ENCODE results near the gene RGPD6. TPM values are rescaled to one million over a fixed set of nuclear protein-coding genes. Genes with fewer than 3 reads are reported as not detected.
"Not testable (repeated sequence)": the region's sequence is repeated elsewhere in the genome, so short reads cannot be mapped to it uniquely, and the experiment has no call there.

The RGPD6 gene
- total RNA-seq, 2 donors from 2014 or later: 28.3 to 63.3 TPM

DNA sequence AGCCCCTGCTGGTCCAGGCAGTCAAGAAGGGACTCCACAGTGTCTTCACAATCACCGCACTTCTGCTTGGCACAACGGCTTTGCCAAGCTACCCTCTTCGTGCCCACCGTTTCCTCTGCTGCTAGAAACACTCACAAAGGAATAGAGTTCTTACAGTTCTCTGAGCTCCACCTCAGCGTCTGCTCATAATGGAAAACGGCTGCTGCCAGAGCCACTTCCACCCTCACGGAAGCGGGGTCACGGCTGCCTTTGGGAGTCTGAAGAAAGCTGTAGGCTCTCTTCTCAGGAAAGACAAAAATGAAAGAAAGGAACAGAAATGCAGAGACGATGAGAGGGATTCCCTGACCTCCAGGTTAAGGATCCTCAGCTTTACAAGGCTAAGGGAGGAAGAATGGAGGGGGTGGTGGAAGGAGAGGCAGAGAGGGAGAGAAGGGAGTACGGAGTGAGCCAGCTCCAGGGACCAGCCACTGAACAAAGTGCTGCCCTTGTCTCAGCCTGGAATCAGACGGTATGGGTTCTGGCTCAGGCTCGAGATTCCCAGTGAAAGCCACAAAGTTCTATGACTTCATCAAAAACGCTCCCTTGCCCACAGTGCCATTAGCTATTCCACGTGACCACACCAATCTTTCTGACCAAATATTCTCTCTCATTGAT lies 12.8 kb upstream of the RGPD6 start:
- intact Hi-C loops (cut with DNase I); H3K4me1 ChIP-seq; H3K27ac ChIP-seq; H3K9me3 ChIP-seq; DNase-seq; H3K4me3 ChIP-seq; H3K36me3 ChIP-seq (replicated peaks in 1 of 2; ENCODE audit: insufficient read depth in 1 of 2, low read depth in 2 of 2); H3K27me3 ChIP-seq: not testable (repeated sequence)
- no CpG with 5 or more reads among the region's 15 CpGs for WGBS, 2 donors
- peak; percentile 17 for ATAC-seq

DNA sequence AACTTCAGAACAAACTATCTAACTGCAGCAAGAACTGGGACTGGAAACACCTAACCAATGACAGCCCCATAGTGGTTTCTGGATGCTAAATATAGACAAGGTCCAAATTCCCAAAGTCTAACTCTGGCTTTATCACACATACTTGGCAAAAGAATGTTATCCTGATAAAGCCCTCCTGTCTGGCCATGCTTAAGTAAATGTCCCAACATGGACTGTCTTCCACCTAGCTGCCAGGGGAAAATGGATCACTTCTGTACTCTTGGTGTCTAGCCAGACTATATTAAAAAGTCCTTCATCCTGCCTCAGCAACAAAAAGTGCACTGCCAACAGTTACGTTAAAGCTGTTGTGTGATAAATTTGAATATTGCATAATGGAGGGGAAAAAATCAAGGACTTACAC lies 11.5 kb upstream of the RGPD6 start:
- DNase-seq; H3K9me3 ChIP-seq; H3K36me3 ChIP-seq (replicated peaks in 1 of 2; ENCODE audit: insufficient read depth in 1 of 2, low read depth in 2 of 2); H3K4me1 ChIP-seq; H3K27me3 ChIP-seq; intact Hi-C loops (cut with DNase I); H3K27ac ChIP-seq; H3K4me3 ChIP-seq: not testable (repeated sequence)
- no CpG with 5 or more reads among the region's 1 CpG for WGBS, 2 donors
- peak; percentile 80 for ATAC-seq

DNA sequence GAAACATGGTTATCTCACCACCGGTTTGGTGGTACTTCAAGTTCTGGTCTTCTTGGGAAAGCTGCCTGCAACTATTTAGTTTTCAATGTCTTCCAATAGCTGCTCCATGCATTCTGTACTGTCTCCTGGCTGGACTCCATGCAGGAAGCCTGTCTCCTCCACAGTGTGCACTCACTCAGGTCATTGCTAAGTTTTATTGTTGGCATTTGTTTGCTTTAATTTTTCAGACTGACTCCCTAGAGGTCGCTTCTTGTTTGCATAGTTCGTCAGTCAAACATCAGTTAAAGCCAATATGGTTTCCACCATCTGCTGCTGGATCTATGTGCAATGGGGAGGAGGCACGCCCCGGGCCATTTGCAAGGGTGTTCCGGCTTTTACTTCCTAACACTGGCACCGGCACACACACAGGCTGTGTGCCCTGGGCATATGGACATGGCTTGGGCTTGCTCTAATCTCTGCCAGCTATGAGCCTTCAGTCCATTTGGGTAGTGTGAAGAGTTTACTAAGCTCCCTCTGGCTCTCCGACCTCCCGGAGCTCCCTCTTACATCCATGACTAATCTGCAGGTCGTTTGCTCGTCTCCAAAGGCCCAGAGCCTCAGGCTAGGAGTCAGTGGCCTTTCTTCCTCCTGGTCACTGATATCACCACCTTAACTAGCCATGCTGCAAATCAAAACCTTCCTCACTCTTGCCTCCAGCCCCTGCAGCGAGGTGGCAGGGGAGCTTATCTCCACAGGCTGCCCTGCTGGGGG lies 2.4 kb upstream of the RGPD6 start:
- H3K27ac ChIP-seq; H3K4me1 ChIP-seq; ATAC-seq; H3K9me3 ChIP-seq; H3K4me3 ChIP-seq; H3K36me3 ChIP-seq (replicated peaks in 1 of 2; ENCODE audit: insufficient read depth in 1 of 2, low read depth in 2 of 2); intact Hi-C loops (cut with DNase I); H3K27me3 ChIP-seq; DNase-seq: not testable (repeated sequence)
- no CpG with 5 or more reads among the region's 12 CpGs for WGBS, 2 donors

DNA sequence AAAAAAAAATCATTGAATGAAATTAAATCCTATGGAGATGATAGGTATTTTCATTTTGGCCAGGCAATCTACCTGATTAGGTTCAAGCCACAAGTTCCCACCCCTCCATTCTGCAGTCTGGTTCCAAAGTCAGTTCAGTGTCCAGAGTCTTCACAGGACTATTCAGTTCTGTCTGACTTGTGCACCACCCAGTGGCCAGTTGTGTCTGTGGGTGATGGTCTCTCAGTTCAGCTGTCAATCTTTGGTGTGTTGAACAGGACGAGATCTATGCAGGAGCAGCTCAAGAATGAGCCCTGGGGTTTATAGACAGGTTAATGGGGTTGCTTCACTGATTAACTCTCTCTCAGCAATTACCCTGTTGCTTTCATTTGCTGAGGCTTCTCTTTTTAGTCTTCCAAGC lies 1.4 kb upstream of the RGPD6 start:
- H3K4me3 ChIP-seq; H3K27ac ChIP-seq; H3K9me3 ChIP-seq; H3K36me3 ChIP-seq (replicated peaks in 1 of 2; ENCODE audit: insufficient read depth in 1 of 2, low read depth in 2 of 2); DNase-seq; intact Hi-C loops (cut with DNase I); H3K27me3 ChIP-seq; ATAC-seq; H3K4me1 ChIP-seq: not testable (repeated sequence)
- WGBS, 2 donors: no CpG with 5 or more reads among the region's 1 CpG

DNA sequence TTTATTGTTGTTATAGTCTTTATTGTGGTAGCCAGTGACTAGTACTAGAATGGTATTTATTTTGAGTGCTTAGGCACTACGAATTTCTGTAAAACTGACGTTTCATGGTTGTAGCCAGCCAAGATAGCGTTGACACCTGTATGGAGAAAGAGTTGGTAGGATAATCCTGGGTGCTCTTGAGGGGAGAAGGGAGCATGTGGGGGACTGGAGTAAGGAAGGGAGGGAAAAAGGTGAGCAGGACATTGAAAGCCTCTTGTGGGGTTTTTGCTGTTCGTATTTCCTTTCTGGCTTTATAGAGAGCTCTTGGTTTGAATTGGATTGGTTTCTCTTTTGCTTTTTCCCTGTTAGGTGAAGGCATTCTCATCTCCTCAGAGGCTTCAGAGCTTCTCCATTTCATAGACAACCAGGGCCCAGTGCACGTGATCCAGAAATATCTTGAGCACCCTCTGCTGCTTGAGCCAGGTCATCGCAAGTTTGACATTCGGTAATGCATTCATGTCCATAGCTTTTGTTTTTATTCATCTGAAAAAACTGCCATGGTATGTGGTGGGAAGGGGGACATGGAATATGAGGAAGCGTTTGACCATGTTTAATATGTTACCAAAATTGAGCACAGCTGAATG lies 77.2 kb downstream of the RGPD6 start:
- H3K4me1 ChIP-seq; H3K27ac ChIP-seq; H3K36me3 ChIP-seq (replicated peaks in 1 of 2; ENCODE audit: insufficient read depth in 1 of 2, low read depth in 2 of 2); intact Hi-C loops (cut with DNase I); H3K27me3 ChIP-seq; H3K9me3 ChIP-seq; H3K4me3 ChIP-seq; DNase-seq: not testable (repeated sequence)
- no CpG with 5 or more reads among the region's 8 CpGs for WGBS, 2 donors
- ATAC-seq: peak; percentile 87

DNA sequence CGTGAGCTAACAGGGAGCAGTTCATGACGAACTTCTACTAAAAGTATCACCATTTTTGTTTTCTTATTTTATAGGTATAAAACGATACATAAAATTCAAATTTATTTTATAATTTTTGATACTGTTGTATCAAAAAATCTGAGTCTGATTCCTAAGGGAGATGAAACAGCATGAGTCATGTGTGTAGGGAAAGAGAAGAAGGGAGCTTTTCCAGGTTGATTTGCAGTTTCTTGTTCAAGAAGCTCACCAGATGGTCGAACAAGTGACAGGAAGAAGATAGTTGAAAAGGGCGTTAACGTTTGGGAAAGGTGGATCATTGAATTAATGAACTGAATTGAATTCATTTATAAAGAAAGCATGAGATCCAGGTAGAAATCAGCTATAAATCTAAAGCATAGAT lies 81.0 kb downstream of the RGPD6 start:
- DNase-seq; H3K27ac ChIP-seq; H3K27me3 ChIP-seq; H3K4me3 ChIP-seq; intact Hi-C loops (cut with DNase I); ATAC-seq; H3K36me3 ChIP-seq (replicated peaks in 1 of 2; ENCODE audit: insufficient read depth in 1 of 2, low read depth in 2 of 2); H3K9me3 ChIP-seq; H3K4me1 ChIP-seq: not testable (repeated sequence)
- WGBS, 2 donors: no CpG with 5 or more reads among the region's 6 CpGs

DNA sequence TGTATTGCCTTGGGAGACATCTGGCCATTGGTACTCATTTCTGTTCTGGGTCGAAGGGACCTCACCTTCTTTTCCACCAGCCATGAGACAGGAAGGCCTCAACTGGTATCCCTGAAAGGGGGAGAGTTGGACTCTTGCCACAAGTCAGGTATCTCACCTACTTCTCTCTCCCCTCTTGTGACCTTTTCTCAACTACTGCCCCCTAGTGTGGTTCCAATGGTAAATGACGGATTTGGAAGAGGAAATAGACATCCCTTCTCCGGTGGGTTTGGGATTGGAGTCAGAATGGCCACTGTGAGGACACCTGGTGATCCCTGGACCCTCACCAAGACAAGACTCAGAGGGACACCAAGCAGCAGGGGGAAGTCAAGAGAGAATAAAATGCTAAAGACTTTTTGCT lies 82.5 kb downstream of the RGPD6 start:
- H3K9me3 ChIP-seq; H3K4me1 ChIP-seq; H3K36me3 ChIP-seq (replicated peaks in 1 of 2; ENCODE audit: insufficient read depth in 1 of 2, low read depth in 2 of 2); H3K4me3 ChIP-seq; H3K27me3 ChIP-seq; intact Hi-C loops (cut with DNase I); DNase-seq; ATAC-seq; H3K27ac ChIP-seq: not testable (repeated sequence)
- no CpG with 5 or more reads among the region's 3 CpGs for WGBS, 2 donors

DNA sequence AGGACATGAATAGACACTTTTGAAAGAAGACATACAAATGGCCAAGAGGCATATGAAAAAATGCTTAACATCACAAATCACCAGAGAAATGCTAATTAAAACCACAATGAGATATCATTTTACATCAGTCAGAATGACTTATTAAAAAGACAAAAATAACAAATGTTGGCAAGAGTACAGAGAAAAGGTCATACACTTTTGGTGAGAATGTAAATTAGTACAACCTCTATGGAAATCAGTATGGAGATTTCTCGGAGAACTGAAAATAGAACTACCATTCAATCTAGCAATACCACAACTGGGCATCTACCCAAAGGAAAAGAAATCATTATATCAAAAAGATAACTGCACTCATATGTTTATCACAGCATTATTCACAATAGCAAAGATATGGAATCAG lies 88.0 kb downstream of the RGPD6 start:
- H3K4me1 ChIP-seq; H3K27ac ChIP-seq; H3K4me3 ChIP-seq; H3K27me3 ChIP-seq; H3K36me3 ChIP-seq (replicated peaks in 1 of 2; ENCODE audit: insufficient read depth in 1 of 2, low read depth in 2 of 2); ATAC-seq; H3K9me3 ChIP-seq; DNase-seq; intact Hi-C loops (cut with DNase I): not testable (repeated sequence)
- WGBS, 2 donors: no CpG with 5 or more reads among the region's 1 CpG

DNA sequence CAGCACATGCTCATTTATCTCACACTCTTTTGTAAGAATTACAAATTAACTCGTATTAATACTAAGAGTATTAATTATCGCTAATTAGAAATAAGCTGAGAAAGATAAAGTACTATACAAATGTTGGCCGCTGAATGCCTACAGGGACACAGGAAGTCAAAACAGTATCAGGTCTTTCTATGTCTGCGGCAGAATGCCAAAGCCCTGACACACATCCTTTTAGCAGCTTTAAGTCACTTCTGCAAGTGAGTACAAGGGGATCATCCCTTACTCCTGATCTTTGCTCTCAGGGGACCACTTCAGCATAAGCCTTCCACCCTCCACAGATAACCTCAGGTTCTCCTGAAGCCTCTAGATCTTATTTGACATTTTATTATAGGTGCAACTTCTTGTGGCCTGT lies 94.3 kb downstream of the RGPD6 start:
- H3K9me3 ChIP-seq; H3K4me1 ChIP-seq; ATAC-seq; intact Hi-C loops (cut with DNase I); H3K27me3 ChIP-seq; H3K4me3 ChIP-seq; H3K36me3 ChIP-seq (replicated peaks in 1 of 2; ENCODE audit: insufficient read depth in 1 of 2, low read depth in 2 of 2); H3K27ac ChIP-seq; DNase-seq: not testable (repeated sequence)
- no CpG with 5 or more reads among the region's 4 CpGs for WGBS, 2 donors

DNA sequence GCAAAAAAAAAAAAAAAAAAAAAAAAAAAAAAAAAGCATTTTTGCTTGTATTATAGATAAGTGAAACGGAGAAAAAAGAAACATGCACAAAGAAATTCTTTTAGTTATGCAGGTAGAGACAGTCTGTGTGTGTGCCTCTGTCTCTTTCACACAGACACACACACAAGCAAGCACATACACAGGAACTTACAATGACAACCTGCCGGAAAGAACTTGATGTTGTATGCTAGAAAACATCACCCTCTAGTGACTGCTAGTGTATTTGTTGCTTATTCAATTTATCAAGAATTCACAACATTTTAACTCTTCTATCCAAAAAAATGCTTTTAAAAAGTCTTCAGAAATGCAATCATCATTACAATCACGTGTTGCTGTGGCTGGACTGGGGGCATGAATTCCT lies 95.8 kb downstream of the RGPD6 start:
- WGBS, 2 donors: no CpG with 5 or more reads among the region's 3 CpGs
- H3K4me3 ChIP-seq; H3K36me3 ChIP-seq (replicated peaks in 1 of 2; ENCODE audit: insufficient read depth in 1 of 2, low read depth in 2 of 2); intact Hi-C loops (cut with DNase I); H3K9me3 ChIP-seq; DNase-seq; H3K27ac ChIP-seq; H3K4me1 ChIP-seq; H3K27me3 ChIP-seq: not testable (repeated sequence)
- ATAC-seq: peak; percentile 59

DNA sequence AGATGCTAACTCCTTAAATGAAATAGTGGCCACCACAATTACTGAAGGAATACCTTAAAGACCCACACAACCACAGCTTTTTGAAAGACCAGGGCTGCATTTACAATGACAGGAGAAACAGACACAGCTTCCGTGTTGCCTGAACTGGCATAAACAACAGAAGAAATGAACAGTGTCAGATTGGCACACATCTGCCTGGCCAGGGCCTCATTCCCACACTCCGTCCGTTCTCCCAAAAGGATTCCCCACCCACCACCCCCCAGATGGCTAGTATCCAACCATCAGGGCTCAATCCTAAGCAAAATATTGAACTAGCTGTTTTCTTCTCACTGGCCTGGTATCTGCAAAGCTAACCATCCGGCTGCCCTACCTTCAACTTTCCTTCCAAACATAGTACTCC lies 96.9 kb downstream of the RGPD6 start:
- peak; percentile 57 for ATAC-seq
- H3K4me3 ChIP-seq; H3K36me3 ChIP-seq (replicated peaks in 1 of 2; ENCODE audit: insufficient read depth in 1 of 2, low read depth in 2 of 2); intact Hi-C loops (cut with DNase I); H3K9me3 ChIP-seq; H3K27me3 ChIP-seq; H3K27ac ChIP-seq; DNase-seq; H3K4me1 ChIP-seq: not testable (repeated sequence)
- WGBS, 2 donors: no CpG with 5 or more reads among the region's 4 CpGs

DNA sequence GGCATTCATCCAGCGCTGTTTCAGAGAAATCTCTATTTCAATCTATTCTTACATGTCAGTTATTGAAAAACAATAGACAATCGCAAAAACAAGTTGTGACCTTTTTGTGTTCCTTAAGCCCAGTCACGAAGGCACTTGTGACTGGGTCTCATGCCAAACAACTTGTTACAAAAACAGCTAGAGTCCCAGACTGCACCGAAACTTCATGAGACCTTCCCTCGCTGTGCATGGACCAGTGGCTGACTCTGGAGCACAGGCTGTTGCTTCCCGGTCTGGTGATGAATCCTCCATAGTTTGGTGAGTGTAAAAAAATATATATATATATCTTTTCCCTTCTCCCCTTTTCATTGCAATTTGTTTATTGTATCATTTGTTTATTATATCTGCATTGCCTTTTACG lies 99.7 kb downstream of the RGPD6 start:
- no CpG with 5 or more reads among the region's 7 CpGs for WGBS, 2 donors
- intact Hi-C loops (cut with DNase I); H3K4me1 ChIP-seq; DNase-seq; H3K27ac ChIP-seq; H3K36me3 ChIP-seq (replicated peaks in 1 of 2; ENCODE audit: insufficient read depth in 1 of 2, low read depth in 2 of 2); H3K4me3 ChIP-seq; H3K27me3 ChIP-seq; H3K9me3 ChIP-seq: not testable (repeated sequence)
- peak; percentile 59 for ATAC-seq
